HG03432 (cell line): ENCODE measurements around the gene PARK7.

Experiments used
- ATAC-seq: cut with Tn5 transposase; IDR thresholded peaks from one replicate; pipeline ENCODE4 v1.9.1; 2021; ENCODE audit warnings: mild to moderate bottlenecking, moderate library complexity; ENCODE audit not compliant: unreplicated experiment

PARK7 gene

DNA sequence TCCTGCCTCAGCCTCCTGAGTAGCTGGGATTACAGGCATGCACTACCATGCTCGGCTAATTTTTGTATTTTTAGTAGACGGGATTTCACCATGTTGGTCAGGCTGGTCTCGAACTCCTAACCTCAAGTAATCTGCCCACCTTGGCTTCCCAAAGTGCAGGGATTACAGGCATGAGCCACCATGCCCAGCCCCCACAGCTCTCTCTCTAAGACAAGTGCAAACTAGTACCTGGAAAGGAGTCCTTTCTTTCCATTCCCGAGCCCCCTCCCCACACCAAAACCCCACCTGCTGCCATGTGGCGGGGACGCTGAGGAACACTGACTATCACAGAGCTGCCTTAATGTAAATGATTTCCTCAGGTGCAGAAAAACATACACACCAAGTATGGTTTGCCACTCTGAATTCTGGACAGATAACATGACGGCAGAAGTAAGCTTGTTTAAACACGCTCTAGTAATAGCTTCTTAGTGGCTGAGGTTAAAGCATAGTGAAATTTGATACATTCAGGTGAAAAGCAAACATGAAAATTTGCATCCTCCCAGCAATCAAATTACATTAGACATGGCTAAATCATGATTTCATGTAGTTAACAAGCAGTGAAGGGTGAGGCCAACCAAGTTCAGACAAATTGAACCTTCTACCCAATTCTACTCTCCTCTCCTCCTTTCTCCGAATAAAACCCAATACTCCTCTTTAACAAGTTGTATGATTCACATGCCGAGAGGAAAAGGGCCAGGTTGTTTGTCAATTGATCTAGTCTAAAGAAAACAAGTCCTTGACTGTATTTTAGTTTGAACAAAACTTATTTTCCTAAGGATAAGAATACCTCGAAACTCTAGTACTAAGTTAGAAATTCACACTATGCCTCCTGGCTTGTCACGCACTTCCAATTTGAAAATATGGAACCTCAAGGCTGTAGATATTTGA lies 44.8 kb downstream of the PARK7 start:
- ATAC-seq: no peak

GRCh38 chr1:8009043-8010002 lies 47.8 kb downstream of the PARK7 start:
- ATAC-seq: no peak

DNA sequence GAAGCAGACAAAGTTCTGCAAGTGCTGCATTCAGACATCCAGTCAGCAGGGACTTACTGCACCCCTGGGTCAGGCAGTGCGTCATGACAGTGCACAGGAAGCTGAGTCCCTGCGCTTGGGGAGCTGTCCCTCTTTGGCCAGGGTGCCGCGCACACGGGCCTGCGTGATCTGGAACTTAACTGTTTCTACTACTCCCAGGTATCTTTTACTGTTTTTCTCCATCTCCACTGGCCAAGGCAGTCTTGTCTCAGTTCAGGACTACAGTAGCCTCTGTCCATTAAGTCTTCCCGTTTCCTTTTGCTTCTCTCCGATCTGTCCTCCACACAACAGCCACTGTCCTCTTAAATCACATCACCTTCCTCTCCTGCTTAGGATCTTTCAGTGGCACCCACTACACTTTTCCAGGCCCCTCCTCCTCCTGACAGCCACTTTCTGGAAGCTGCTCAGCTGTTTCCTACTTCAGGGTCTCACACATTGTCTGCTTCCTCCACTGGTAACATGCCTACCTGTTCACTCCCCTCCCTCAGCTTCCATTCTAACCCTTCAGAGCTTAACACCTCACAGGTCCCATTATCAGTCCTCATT lies 48.7 kb downstream of the PARK7 start:
- no peak for ATAC-seq

DNA sequence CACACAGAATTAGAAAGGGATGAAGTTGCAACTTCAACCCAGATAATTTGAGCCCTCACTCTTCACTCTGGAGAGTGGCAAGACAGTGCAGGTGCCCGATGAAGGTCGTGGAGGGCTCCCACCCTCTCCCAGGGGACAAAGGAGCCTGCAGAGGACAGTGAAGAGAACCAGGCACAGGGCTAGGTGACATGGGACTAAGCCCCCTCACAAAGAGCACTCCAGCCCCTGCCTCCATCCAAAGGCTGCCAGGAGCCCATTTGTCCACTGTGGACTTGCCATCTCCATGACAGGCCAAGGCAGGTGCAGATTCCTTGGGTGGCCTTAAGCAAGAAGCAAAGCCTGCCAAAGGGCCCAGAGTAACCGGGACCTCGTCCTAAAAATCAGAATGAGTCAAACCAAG lies 49.5 kb downstream of the PARK7 start:
- no peak for ATAC-seq

- no peak for ATAC-seq
Measured at GRCh38 chr1:8011923-8012858, 50.7 kb downstream of the PARK7 start.

- ATAC-seq: no peak
Measured at GRCh38 chr1:8012955-8013354, 51.4 kb downstream of the PARK7 start.

DNA sequence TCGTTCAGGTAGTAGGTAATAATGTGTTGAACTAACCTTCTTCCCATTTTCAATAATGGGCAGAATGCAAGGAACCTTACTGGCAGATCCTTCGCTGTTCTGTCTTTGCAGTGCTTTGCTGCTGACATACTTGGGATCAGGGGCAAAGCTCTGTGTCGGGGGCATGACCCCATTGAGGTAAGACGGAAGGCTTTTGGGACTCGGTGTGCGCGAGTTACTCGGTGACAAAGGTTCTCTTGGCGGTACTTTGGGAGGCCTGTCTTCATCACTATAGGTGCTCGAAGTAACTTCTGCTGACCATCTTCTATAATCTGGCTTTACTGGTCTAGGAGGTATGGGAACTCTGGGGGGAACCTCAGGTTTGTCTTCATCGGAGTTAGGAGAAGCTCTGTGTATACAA lies 51.9 kb downstream of the PARK7 start:
- no peak for ATAC-seq

GRCh38 chr1:8013800-8014199 lies 52.3 kb downstream of the PARK7 start:
- no peak for ATAC-seq

DNA sequence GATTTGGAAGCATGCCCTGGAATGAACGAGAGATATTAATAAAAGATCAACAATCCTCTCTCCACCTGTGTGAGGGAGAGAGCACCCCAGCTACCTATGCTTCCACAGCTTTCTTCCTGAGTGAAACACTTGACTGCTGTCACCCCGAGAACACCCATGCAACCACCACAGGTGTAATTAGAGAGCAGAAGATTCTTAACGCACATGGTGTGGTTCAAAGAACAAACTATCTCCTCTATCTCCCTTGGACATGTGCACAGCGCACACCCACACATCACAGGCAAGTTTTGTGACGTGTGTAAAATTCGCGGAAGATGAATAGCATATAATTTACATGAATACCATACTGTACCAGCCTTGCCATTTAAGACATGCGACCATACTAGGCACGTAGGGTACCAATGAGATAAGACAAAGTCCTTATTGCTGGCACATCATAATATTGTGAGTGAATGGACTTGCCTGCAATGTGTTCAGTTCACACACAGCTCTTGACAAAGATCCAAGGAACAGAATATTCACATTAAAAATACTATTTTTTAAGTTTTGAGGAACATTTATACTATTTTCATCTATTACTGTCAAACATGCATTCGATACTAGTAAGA lies 53.0 kb downstream of the PARK7 start:
- ATAC-seq: no peak

DNA sequence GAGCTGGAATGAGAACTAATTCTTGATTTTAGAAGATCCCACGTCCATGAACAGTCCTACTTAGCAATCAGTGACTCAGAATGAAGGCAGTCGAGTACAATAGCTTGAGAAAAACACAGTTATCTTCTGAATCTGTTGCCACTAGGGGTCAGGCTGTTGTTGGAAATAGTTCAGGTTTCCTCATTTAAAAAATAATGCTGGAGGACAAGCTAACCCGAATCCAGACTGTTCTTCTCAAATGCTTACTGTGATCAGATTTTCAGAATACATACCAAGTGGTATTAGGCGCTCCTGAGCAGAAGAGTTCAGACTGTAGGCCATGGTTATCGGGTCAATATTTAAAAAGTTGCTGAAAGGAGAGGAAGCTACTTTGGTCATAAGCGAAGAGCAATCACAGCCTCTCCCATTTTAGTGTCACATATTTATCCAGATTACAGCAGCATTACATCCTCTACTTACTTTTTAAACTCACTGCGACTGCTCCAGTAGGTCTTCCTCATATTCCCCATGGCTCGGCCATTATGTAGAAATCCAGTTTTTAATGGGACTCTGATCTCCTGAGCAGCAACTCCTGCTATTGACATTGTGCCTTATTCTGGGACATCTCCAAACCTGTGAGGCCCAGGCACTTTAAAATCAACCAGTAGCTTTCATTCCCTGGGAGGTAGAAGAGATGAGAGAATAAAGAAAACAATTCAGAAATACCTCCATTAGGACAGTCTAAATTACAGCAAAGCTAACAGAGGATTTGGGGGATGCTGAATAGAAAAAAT lies 53.7 kb downstream of the PARK7 start:
- ATAC-seq: no peak

DNA sequence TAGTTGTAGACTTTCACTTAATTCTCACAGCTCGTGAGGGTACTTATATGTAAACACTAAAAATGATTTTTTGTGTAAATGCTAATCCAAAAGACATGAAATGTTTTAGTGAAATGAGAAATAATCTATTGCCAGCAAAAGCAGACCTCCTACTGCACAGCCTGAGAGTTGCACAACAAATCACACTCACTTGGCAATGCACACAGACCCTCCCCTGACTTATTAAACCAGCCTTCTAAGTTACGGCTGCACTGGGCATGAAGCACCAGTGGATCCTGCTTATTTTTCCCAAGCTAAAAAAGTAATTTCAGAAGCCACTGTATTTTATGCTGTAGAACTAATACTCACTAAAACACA lies 54.3 kb downstream of the PARK7 start:
- no peak for ATAC-seq

DNA sequence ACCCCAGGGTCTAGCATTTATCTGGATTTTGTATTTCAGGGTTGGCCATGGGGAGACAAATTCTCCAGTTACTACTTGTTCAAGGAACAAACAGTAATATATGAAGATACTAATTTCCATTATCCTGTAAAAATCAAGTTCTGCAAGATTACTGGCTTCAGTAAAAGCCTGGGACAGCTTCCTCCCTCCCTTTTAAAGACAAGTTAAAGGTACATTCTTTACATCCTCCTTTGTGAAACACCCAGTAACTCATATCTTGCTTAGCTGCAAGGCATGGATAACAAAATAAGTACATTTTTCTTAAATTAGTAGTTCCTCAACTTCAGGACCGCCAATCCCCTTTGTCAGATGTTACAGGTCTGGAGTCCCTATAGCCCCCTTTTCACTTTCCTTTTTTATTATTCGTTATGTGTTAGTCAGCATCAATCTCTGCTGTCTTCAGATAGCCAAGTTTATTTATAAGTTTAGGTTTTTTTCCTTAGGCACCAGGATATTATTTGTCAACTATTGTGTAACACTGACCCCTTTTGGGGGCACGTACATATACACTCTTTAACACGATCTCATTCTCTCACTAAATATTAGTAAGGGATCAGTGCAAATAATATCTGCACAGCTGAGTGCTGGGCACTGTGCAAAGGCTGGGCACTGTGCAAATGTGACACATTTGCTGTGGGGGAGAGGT lies 54.8 kb downstream of the PARK7 start:
- ATAC-seq: no peak

DNA sequence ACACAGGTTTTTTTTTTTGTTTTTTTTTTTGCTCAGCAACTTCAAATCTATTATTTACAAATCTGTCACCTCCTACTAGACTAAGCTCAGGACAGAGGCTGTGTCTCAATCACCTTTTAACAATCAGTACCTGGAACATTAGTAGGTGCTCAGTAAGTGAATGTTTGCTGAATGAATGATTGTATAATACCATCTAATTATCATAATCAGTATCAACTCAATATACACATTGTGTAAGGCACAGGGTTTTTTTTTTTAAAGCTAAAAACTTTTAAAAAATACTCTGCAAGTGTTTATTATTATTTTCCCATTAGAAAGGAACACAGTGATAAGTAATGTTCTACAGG lies 55.4 kb downstream of the PARK7 start:
- no peak for ATAC-seq

DNA sequence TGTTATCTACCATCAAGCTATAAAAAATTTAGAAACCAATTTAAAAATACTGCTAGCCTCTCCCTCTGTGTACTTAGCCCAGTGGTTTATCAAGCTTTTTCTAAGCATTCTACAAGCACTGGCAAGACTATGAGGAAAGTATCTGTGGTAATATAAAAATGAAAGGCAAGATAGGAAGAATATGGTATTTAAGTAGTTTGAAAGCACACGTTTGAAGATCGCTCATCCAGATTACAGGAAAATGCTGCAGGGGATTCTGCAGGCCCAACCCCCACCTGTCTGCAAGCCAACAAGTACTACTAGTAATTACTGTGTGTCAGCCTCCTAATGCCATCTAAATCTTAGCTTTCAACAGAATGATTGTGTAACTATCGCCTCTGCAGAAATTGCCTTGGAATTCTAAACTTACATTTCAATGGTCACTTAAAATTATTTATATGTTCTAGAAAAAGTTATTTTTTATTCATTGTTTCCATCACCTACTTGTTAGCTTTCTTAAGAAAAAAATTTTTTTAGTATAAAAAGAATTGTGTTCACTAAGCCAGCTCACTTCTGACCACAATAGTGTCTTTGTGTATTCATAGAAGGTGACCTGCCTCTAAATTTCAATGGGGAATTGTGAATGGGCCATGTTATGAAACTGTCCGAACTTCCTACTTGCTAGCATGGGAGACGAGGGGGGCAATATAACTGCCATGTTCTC lies 56.1 kb downstream of the PARK7 start:
- ATAC-seq: no peak

GRCh38 chr1:8018492-8019228 lies 57.1 kb downstream of the PARK7 start:
- no peak for ATAC-seq

DNA sequence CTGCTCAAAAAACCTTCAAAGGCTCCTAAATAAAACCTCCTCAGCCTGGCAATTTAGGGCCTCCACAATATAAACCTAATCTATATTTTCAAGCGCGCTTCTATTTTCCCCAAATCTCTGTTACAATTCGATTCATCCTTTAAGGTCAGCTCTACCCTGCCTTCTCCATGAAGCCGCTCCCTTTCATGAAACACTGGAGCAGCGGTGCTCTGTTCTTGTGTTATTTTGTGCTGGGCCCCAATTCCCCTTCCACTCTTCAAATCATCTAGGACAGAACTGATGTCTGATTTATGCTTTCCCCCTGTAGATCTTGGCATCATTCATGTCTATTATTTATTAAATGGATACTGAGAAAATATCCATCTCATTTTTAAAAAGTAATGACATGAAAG lies 57.7 kb downstream of the PARK7 start:
- ATAC-seq: no peak

DNA sequence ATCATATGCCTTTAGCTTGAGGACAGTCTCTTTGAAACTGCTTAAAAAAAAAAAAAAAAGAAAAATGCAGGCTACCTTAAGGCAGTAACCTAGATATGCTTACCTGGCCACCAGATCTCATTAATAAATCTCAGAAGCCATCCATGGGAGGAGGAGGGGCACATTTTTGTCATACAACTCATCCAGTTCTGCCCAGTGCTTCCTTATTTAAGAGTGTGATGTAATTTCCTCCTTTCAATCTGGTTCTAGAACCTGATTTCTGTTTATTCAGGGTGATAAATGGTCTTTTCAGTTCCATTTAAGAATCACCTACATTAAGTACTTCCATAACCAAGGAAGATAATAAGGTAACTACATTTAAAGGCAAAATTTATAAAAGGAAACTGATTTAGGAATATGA lies 58.5 kb downstream of the PARK7 start:
- ATAC-seq: no peak
